ENCODE measurements around the gene DAGLA. TPM values are rescaled to one million over a fixed set of nuclear protein-coding genes. Genes with fewer than 3 reads are reported as not detected.

Gene DAGLA
- total RNA-seq, 1 experiment from 2014 or later, result 10.9 TPM

DNA sequence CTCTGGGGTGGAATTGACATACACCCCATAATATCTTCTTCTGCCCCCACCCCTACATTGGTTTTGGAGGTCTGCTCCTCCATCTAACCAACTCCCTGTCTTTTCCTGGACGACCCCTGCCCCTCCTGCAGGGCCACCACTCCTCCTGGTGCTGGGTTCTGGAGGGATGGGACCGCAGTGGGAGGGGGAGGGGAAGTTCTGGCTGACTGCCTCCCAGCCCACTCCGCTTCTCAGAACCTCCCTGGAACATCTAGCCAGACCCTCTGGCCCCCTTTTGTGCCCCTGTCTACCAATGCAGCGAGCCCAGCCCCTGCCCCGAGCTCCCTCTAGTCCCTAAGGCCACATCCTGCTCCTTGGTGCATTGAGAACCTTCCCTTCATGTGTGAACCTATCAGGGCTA lies 73.5 kb downstream of the DAGLA start:
- Histone ChIP-seq H3K4me1 (ENCODE audit: insufficient read depth, low read length, poor library complexity, severe bottlenecking) (peaks cover 26% of the 10 kb centered on the region), H3K4me3 (ENCODE audit: low read depth, low read length, poor library complexity, severe bottlenecking) (no peak overlapping the region), H3K27me3 (replicated peaks; ENCODE audit: insufficient read depth, low read depth, low read length, poor library complexity) (no peaks in the 10 kb centered on the region), H3K9me3 (ENCODE audit: low read depth, low read length, poor library complexity, severe bottlenecking) (no peaks in the 10 kb centered on the region), H3K27ac (ENCODE audit: low read depth, low read length, poor library complexity, severe bottlenecking) (no peak overlapping the region), H3K36me3 (ENCODE audit: insufficient read depth, low read length, poor library complexity, severe bottlenecking) (no peaks in the 10 kb centered on the region)
- DNase-seq (ENCODE audit: low spot score), result no peak
- no TSS peak for BruUV-seq (replicated peaks)
- intact Hi-C loops (cut with micrococcal nuclease; ENCODE audit: unreplicated experiment), result no loop called here
- POLR2A ChIA-PET (ENCODE audit: low non-redundant PET), result no interaction called here
- TF ChIP-seq EZH2 (IDR thresholded peaks at IDR 0.05; ENCODE audit: borderline replicate concordance, low read depth, low read length, poor library complexity, severe bottlenecking), result no peak
- TF ChIP-seq, protein P1, sequence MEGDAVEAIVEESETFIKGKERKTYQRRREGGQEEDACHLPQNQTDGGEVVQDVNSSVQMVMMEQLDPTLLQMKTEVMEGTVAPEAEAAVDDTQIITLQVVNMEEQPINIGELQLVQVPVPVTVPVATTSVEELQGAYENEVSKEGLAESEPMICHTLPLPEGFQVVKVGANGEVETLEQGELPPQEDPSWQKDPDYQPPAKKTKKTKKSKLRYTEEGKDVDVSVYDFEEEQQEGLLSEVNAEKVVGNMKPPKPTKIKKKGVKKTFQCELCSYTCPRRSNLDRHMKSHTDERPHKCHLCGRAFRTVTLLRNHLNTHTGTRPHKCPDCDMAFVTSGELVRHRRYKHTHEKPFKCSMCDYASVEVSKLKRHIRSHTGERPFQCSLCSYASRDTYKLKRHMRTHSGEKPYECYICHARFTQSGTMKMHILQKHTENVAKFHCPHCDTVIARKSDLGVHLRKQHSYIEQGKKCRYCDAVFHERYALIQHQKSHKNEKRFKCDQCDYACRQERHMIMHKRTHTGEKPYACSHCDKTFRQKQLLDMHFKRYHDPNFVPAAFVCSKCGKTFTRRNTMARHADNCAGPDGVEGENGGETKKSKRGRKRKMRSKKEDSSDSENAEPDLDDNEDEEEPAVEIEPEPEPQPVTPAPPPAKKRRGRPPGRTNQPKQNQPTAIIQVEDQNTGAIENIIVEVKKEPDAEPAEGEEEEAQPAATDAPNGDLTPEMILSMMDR (conservative IDR thresholded peaks at IDR 0.05; ENCODE audit: low read depth, low read length), result no peak
- CTCF ChIA-PET, result interaction anchor here (0.7 to 1.6 kb wide), 4 partner anchors 33 to 476 kb away, joined by 3 to 10 read pairs (median 4); no protein-coding TSS in a partner anchor

DNA sequence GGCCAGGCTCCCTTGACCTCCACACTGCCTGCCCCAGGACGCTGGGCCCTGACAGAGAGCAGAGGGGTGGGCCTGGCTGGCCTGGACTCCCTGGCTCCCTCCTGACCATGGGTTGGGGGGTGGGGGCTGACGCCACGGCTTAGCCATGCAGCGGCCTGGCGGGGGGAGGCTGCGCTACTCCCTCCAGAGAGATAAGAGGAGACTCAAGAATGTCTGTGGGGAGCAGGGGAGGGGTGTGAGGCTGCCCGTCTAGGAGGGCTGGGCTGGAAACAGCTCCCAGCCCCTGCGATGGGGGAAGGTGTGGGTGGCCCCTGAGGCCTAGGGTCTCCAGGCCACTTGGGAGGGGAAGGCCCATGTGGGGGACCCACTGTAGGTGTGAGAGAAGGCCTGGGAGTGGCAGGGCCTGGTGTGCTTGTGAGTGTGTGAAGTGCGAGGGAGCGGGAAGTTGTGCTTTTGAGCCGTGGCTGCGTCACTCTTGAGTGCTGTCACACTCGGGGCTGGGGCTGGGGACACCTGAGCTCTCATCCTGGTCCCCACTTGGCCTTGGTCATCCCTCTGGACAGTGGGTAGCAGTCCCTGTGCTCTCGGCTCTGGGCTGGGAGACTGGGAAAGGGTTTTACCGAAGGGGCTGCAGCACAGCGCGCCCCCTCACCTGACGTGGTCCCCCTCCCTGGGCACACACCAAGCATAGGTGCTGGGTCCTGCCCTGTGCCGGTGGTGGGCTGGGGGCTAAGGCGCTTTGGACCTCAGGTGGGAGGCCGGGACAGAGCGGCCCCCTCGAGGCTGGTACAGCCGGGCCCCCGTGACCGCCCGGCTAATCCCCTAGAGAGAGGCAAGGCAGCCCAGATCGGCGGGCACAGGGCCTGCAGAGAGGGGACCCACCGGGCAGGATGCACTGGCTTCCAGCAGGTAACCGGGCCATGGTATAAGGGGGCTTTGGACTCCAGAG lies 74.6 kb downstream of the DAGLA start:
- TF ChIP-seq EZH2 (IDR thresholded peaks at IDR 0.05; ENCODE audit: borderline replicate concordance, low read depth, low read length, poor library complexity, severe bottlenecking), result no peak
- TF ChIP-seq, protein P1 (conservative IDR thresholded peaks at IDR 0.05; ENCODE audit: low read depth, low read length), result no peak
- no TSS peak for BruUV-seq (replicated peaks)
- Histone ChIP-seq H3K4me3 (ENCODE audit: low read depth, low read length, poor library complexity, severe bottlenecking) (no peak overlapping the region), H3K36me3 (ENCODE audit: insufficient read depth, low read length, poor library complexity, severe bottlenecking) (no peaks in the 10 kb centered on the region), H3K27me3 (replicated peaks; ENCODE audit: insufficient read depth, low read depth, low read length, poor library complexity) (no peaks in the 10 kb centered on the region), H3K27ac (ENCODE audit: low read depth, low read length, poor library complexity, severe bottlenecking) (no peak overlapping the region), H3K4me1 (ENCODE audit: insufficient read depth, low read length, poor library complexity, severe bottlenecking) (peaks cover 26% of the 10 kb centered on the region), H3K9me3 (ENCODE audit: low read depth, low read length, poor library complexity, severe bottlenecking) (no peaks in the 10 kb centered on the region)
- intact Hi-C loops (cut with micrococcal nuclease; ENCODE audit: unreplicated experiment), result no loop called here
- ChIA-PET POLR2A (ENCODE audit: low non-redundant PET) (interaction anchor here (0.5 kb wide), 1 partner anchor 171 kb away, joined by 14 read pairs; no protein-coding TSS in a partner anchor), CTCF (no interaction called here)
- DNase-seq (ENCODE audit: low spot score), result no peak

DNA sequence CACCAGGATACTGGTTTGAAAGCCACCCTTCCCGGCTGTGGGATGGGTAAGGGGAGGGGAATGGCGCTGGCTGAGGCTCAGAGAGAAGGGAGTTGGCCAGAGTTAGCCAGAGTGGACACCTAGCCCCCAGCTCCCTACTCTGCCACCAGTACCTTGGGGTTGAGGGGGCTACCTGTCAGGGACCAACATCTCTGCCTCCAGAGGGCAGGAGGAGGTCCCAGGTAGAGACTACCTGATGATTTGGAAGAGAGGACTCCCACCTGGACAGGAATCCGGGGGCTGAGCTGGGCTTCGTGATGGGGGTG lies 75.9 kb downstream of the DAGLA start:
- Histone ChIP-seq H3K36me3 (ENCODE audit: insufficient read depth, low read length, poor library complexity, severe bottlenecking) (no peaks in the 10 kb centered on the region), H3K27me3 (replicated peaks; ENCODE audit: insufficient read depth, low read depth, low read length, poor library complexity) (no peaks in the 10 kb centered on the region), H3K4me3 (ENCODE audit: low read depth, low read length, poor library complexity, severe bottlenecking) (no peak overlapping the region), H3K4me1 (ENCODE audit: insufficient read depth, low read length, poor library complexity, severe bottlenecking) (peaks cover 26% of the 10 kb centered on the region), H3K27ac (ENCODE audit: low read depth, low read length, poor library complexity, severe bottlenecking) (peak overlapping the region; percentile 22), H3K9me3 (ENCODE audit: low read depth, low read length, poor library complexity, severe bottlenecking) (no peaks in the 10 kb centered on the region)
- no peak for DNase-seq (ENCODE audit: low spot score)
- TF ChIP-seq EZH2 (IDR thresholded peaks at IDR 0.05; ENCODE audit: borderline replicate concordance, low read depth, low read length, poor library complexity, severe bottlenecking), result no peak
- TF ChIP-seq, protein P1 (conservative IDR thresholded peaks at IDR 0.05; ENCODE audit: low read depth, low read length), result no peak
- CTCF ChIA-PET, result no interaction called here
- BruUV-seq (replicated peaks), result no TSS peak
- POLR2A ChIA-PET (ENCODE audit: low non-redundant PET), result no interaction called here
- intact Hi-C loops (cut with micrococcal nuclease; ENCODE audit: unreplicated experiment), result no loop called here
